Stimulated activated CD4-positive, alpha-beta T cell treated with anti-CD3 and anti-CD28 coated beads, Interleukin-4, amount 100 ng/mL, for 24 hours (primary cell): ENCODE measurements around the gene ANKS1A.
"Not testable (repeated sequence)": the region's sequence is repeated elsewhere in the genome, so short reads cannot be mapped to it uniquely, and the experiment has no call there.

Experiments used
- DNase-seq: peaks from one replicate; pipeline ENCODE4 v3.0.0-alpha.2; 2020

Gene ANKS1A

DNA sequence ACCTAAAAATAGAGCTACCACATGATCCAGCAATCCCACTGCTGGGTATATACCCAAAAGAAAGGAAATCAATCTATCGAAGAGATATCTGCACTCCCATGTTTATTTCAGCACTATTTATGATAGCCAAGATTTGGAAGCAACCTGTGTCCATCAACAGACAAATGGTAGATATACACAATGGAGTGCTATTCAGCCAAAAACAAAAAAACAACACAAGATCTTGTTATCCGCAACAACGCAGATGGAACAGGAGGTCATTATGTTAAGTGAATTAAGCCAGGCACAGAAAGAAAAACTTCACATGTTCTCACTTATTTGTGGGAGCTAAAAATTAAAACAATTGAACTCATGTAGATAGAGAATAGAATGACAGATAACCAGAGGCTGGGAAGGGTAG lies 249.1 kb downstream of the ANKS1A start:
- not testable (repeated sequence) for DNase-seq

DNA sequence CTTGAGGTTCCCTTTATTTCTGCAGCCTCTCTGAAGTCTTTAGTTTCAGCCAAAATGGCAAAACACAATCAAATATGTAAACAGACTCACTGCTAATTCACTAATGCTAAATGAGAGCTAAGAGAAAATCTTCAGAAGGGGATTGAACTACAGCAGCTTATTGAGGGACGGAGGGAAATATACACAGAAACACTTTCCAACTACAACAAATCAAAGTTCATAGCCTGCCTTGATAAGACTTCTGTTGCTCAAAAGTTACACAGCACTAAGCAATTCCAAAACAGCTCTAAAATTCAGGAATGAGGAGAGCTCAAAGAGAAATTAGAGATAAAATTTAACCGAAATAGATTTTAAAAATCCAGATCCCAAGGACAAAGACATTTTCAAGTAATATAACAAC lies 250.4 kb downstream of the ANKS1A start:
- no peak for DNase-seq

DNA sequence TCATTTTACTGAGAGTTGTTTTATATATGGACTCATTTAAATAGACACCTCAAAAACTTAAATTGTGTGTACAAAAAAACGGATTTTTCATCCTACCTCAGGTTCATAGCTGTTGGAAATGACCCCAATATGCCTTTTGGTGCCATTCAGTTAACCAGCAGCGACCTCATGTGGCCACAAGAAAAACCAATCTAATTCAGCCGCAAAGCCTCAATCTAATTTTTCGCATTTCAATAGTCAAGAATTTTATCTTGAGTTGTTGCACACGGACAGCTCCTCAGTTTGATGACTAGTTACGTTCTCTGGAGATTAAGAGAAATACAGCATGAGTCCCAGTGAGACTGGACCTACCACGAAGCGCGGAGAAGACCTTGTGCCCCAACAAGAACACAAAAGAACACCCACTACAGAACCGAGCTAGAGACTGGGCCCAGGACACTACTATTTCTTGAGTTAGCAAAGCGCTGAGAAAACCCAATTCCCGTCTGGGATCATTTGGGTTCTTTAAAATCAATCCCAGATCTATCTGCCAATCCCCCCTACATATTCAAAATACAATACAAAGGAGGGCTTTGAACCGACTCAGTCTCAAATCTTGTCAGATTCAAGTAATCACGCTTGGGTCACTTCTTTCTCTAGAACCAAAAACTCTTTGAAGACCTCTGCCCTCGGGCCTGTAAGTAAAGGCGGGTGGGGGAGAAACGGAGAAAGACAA lies 251.0 kb downstream of the ANKS1A start:
- peak; percentile 29 for DNase-seq

DNA sequence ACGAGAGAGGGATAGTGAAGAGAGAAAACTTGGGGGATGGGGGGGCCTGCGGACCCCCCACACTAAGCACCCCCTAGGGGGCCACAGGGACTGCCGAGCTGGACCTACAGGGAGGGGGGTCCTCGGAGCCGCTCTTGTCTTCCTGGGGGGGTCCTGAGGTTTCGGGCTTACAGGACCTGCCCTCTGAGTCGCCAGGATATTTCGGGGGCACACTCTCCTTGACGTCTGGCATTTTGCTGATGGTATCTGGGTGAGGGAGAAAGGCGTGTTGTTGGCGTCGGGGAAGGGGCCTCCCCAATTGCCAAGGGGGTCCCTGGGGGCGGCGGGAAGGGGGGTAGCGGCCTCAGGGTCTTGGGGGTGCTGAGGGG lies 251.6 kb downstream of the ANKS1A start:
- DNase-seq: no peak
